Thymus (tissue), 11 donors: ENCODE results near the gene ANO8. TPM values are rescaled to one million over a fixed set of nuclear protein-coding genes. Genes with fewer than 3 reads are reported as not detected.
A peak's percentile ranks its signal among the peaks of the same experiment; 100 is the strongest.

ENCODE experiments used
- DNase-seq, 9 donors: peaks; one replicate each; pipeline ENCODE4 v3.0.0-alpha.2; 2013; ENCODE audit warnings: low spot score in 9 of 9, low read depth in 6 of 9, missing footprints in 1 of 9
- H3K27ac ChIP-seq, 2 donors: one replicate each; pipeline ENCODE4 v1.5.1; 2013; ENCODE audit warnings: control low read depth in 1 of 2, low read depth in 1 of 2, low read length in 1 of 2, mild to moderate bottlenecking in 1 of 2, moderate library complexity in 1 of 2
- H3K27me3 ChIP-seq, 2 donors: one replicate each; pipeline ENCODE4 v1.5.1; 2013; ENCODE audit warnings: low read length in 1 of 2; ENCODE audit not compliant: control insufficient read depth in 2 of 2, insufficient read depth in 1 of 2
- H3K36me3 ChIP-seq, 2 donors: one replicate each; pipeline ENCODE4 v1.5.1; 2013; ENCODE audit warnings: low read length in 1 of 2, mild to moderate bottlenecking in 1 of 2, moderate library complexity in 1 of 2; ENCODE audit not compliant: control insufficient read depth in 2 of 2, insufficient read depth in 2 of 2
- H3K4me1 ChIP-seq, 2 donors: one replicate each; pipeline ENCODE4 v1.5.1; 2013; ENCODE audit warnings: low read length in 2 of 2; ENCODE audit not compliant: control insufficient read depth in 2 of 2, insufficient read depth in 2 of 2
- H3K4me3 ChIP-seq, 2 donors: one replicate each; pipeline ENCODE4 v1.5.1; 2013; ENCODE audit warnings: low read length in 2 of 2, control low read depth in 1 of 2, mild to moderate bottlenecking in 1 of 2
- H3K9me3 ChIP-seq, 2 donors: one replicate each; pipeline ENCODE4 v1.5.1; 2013; ENCODE audit warnings: low read length in 1 of 2, mild to moderate bottlenecking in 1 of 2; ENCODE audit not compliant: control insufficient read depth in 2 of 2, insufficient read depth in 1 of 2
- WGBS: extraction: QIAGEN DNeasy Blood & Tissue Kit; methylation state at CpG from one replicate; pipeline ENCODE4 v1.1.7; 2013; 5-methylcytosine and 5-hydroxymethylcytosine counted together
- polyA plus RNA-seq: library from polyadenylated mRNA; stranded (reverse); fragments of 200-250 nt; gene quantifications from one replicate; pipeline ENCODE4 v1.2.3, GENCODE V29; 2013
- total RNA-seq: library from RNA; stranded (reverse); fragments of 120-200 nt; gene quantifications from one replicate; pipeline ENCODE4 v1.2.4, GENCODE V29; 2013
- donor health status: healthy.

ANO8 gene
- total and polyA plus RNA-seq, 2 donors = 2.2 to 13.5 TPM

DNA sequence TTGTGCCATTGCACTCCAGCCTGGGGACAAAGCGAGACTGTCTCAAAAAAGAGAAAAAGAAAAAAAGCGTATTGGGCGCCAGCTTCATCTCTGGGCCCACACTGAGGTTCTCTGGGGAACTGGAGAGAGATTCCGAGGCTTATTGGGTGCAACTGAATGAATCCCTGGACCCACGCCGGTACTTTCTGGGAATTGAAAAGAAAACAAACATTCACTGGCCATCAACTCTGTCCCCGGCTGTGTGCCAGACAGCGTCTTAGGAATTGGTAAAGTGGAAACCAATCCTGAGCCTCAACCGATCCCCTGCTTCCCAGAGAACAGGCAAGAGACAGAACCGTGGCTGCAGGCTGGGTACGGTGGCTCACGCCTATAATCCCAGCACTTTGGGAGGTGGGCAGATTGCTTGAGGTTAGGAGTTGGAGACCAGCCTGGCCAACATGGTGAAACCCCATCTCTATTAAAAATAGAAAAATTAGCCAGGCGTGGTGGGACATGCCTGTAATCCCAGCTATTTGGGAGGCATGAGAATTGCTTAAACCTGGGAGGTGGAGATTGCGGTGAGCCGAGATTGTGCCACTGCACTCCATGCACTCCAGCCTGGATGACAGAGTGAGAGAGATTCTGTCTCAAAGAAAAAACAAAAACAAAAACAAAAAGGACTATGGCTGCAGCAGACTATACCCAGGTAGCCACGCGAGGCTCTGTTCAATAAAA, 8.6 kb downstream of the ANO8 start:
- H3K4me1 ChIP-seq = peaks cover 12 to 28% of the 10 kb centered on the region in 2 donors
- H3K9me3 ChIP-seq = no peaks in the 10 kb centered on the region
- no peak overlapping the region for H3K27ac ChIP-seq
- H3K27me3 ChIP-seq = peaks cover 3 to 32% of the 10 kb centered on the region in 2 donors
- WGBS = 96% methylated on average over 17 of the region's 17 CpGs
- no peak overlapping the region for H3K4me3 ChIP-seq
- peaks cover 32 to 35% of the 10 kb centered on the region in 2 donors for H3K36me3 ChIP-seq
- DNase-seq = no peak

DNA sequence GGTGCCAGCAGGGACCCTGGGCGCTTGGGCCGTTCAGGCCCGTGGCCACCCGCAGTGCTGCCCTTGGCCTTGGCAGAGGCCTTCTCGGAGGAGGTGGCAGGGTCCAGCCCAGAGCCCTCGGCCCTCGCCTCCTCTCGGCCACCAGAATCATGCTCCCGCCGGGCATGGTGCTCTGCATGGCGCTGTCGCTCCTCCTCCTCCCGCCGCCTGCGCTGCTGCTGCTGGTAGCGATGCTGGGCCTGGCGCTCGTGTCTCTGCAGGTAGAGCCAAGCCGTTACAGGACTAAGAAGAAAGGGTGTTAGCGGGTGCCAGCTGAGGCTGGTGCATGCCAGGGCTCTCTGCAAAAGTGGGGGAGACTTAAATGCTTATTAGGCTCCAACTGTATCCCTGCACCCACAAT, 9.5 kb downstream of the ANO8 start:
- 98% methylated on average over 20 of the region's 20 CpGs for WGBS
- Histone ChIP-seq H3K4me3 (no peak overlapping the region), H3K27ac (no peak overlapping the region), H3K36me3 (peaks cover 37 to 41% of the 10 kb centered on the region in 2 donors), H3K4me1 (peaks cover 12 to 28% of the 10 kb centered on the region in 2 donors), H3K27me3 (peaks cover 3 to 25% of the 10 kb centered on the region in 2 donors), H3K9me3 (no peaks in the 10 kb centered on the region)
- DNase-seq = no peak

DNA sequence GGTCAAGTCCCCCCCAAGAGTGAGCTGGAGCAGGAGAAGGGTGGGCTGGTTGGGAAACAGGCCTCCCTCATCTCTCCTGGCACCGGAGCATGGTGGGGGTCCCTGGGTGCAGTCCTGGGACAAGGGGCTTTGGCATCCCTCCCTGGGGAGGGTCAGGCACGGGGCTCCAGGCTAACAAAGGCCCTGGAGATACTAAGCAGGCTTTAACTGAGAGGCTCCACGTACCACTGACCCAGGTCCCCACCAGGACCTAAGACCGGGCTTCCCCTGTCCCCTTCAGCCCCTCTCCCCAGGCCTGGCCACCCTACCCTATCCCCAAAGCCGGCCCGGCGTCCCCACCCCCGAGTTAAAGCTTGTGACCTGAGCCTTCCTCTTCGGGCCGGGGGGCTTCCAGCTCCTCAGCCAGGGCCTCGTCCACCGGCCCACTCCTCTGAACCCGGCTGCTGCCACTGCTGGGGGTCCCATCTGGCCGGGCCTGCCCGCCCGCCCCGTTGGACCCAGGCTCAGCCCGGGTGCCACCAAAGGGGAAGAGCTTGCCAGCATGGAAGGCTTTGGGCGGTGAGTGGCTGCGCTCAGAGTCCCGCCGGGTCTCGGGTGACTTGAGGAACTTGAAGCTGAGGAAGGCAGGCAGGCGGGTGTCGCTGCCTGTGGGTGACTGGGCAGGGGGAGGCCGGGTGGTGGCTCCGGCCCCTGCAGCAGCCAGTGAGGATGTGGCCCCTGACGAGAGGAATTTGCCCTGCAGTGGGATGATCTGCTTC, 10.1 kb downstream of the ANO8 start:
- WGBS = 97% methylated on average over 28 of the region's 28 CpGs
- peaks cover 41 to 47% of the 10 kb centered on the region in 2 donors for H3K36me3 ChIP-seq
- H3K27me3 ChIP-seq = peaks cover 3 to 19% of the 10 kb centered on the region in 2 donors
- no peak overlapping the region for H3K27ac ChIP-seq
- H3K4me1 ChIP-seq = peaks cover 10 to 23% of the 10 kb centered on the region in 2 donors
- no peak for DNase-seq
- no peak overlapping the region for H3K4me3 ChIP-seq
- no peaks in the 10 kb centered on the region for H3K9me3 ChIP-seq

DNA sequence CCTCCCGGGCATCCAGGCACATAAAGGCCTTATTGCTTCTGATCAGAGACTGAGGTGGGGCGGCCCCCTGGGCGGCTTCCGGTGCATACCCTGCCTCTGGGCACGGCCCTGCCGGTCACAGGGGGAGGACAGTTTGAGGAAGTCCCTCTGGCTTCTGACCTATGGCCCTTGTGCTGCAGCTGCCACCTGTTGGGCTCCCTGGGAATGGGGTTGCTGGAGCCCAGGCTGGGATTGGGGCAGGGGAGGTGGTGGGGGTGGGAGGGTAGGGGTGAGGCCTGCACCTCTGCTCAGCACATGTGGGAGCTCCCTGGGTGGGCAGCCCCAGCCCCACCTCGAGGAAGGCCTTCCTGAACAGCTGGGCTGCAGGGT, 10.7 kb downstream of the ANO8 start:
- H3K27me3 ChIP-seq = peaks cover 3 to 14% of the 10 kb centered on the region in 2 donors
- peak overlapping the region in 1 of 2 donors; percentile 24 for H3K4me3 ChIP-seq
- peak in 1 of 9 donors; percentile 33 for DNase-seq
- H3K36me3 ChIP-seq = peaks cover 46 to 53% of the 10 kb centered on the region in 2 donors
- no peak overlapping the region for H3K27ac ChIP-seq
- no peaks in the 10 kb centered on the region for H3K9me3 ChIP-seq
- peaks cover 5 to 18% of the 10 kb centered on the region in 2 donors for H3K4me1 ChIP-seq
- WGBS = 22% methylated on average over 7 of the region's 7 CpGs

DNA sequence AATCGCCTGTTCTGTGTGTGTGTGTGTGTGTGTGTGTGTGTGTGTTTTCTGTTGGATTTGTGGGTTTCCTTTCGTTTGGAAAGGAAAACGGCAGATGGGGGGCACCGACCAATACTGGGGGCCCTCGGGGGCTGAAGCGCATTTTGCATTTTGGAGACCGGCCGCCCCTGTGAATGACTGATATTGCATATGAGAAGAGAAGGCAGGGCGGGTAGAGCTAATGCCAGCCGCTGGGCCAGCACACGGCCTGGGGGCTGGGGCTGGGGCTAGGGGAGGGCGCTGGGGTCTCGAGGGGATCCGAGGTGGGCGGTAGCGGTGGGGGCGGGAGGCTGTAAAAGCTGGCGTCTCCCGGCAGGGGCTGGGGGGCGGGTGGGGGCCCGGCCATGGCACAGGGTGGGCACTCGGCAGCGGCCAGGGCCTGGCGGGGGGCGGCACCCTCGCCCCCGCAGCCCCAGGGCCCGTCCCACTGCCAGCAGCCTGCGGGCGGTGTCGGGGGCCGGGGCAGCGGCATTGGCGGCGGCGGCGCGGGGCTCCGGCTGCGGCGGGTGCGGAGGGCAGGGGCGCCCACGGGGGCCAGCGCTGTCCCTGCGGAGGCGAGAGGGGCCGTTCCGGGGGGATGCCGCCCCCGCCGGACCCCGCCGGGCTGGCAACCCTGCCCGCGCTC, 11.2 kb downstream of the ANO8 start:
- no peak for DNase-seq
- Histone ChIP-seq H3K36me3 (peaks cover 49 to 57% of the 10 kb centered on the region in 2 donors), H3K9me3 (no peaks in the 10 kb centered on the region), H3K27me3 (peaks cover 3 to 12% of the 10 kb centered on the region in 2 donors), H3K27ac (no peak overlapping the region), H3K4me3 (peak overlapping the region in 1 of 2 donors; percentile 24), H3K4me1 (peaks cover 2 to 15% of the 10 kb centered on the region in 2 donors)
- 31% methylated on average over 56 of the region's 56 CpGs for WGBS

DNA sequence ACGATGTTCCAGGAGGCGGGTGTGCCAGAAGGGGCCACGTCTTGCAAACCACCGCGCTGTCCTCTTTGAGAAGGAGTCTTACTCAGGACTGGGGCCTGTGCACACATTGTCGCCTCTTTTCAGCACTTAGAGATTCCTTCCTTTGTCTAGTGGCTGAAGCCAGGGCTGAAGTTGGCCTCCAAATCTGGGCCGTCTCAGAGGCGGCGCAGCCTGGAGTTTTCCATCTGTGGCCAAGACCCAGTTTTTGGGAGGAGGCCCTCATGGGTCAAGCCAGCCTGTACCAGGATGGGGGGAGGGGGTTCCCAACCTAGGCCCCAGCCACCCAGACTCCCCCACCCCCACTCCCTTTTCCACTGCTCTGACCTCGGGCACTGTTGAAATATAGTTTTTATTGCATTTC, 11.8 kb downstream of the ANO8 start:
- Histone ChIP-seq H3K36me3 (peaks cover 50 to 57% of the 10 kb centered on the region in 2 donors), H3K4me3 (no peak overlapping the region), H3K27me3 (peaks cover 3 to 12% of the 10 kb centered on the region in 2 donors), H3K9me3 (no peaks in the 10 kb centered on the region), H3K4me1 (peaks cover 0 to 9% of the 10 kb centered on the region in 2 donors), H3K27ac (no peak overlapping the region)
- no peak for DNase-seq
- WGBS = 87% methylated on average over 10 of the region's 10 CpGs

DNA sequence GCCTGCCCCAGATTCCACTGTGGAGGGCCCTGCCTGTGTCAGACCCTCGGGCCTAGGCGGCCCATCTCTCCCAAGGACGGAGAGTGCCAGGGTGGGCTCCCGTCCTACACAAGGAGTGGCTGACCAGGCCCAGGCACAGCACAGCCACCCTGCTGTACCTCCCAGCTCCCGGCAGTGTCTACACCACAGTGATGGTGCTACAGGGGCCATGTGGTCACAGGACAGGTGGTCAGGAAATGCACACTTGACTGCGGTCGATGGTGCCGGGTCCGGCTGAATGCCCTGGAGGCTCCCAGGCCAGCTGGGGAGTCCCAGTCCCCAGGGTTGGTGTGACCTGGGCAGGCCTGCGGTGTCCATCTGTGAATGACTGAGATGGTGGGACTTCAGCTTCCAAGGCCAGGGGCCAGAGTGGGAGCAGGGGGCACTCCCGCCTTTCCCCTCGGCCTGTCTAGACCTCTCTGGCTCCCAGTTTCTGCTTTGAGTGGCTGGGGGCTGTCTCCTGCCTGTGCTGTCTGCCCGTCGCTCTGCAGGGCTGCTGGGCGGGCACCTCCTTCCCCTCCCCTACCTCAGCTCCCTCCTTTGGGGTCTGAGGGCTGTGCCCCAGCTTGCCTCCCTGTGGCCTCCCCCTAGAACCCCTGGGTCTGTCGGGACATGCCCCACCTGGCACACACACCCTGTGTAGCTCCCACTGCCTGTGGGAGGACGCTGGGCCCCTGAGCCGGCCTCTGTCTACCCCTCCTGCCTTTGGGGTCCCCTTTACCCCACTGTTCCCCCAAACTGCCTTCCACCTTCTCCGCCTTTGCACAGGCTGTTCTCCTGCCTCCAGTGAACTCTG, 12.8 kb downstream of the ANO8 start:
- no peak for DNase-seq
- Histone ChIP-seq H3K4me1 (peaks cover 0 to 8% of the 10 kb centered on the region in 2 donors), H3K27ac (no peak overlapping the region), H3K36me3 (peaks cover 46 to 57% of the 10 kb centered on the region in 2 donors), H3K27me3 (peaks cover 3 to 12% of the 10 kb centered on the region in 2 donors), H3K9me3 (no peaks in the 10 kb centered on the region), H3K4me3 (no peak overlapping the region)
- 91% methylated on average over 19 of the region's 19 CpGs for WGBS

GRCh38 chr19:17320435-17320834, 14.2 kb downstream of the ANO8 start:
- WGBS = 83% methylated on average over 11 of the region's 11 CpGs
- Histone ChIP-seq H3K4me3 (no peak overlapping the region), H3K4me1 (peaks cover 0 to 8% of the 10 kb centered on the region in 2 donors), H3K9me3 (no peaks in the 10 kb centered on the region), H3K27ac (no peak overlapping the region), H3K27me3 (peaks cover 3 to 12% of the 10 kb centered on the region in 2 donors), H3K36me3 (peaks cover 52 to 63% of the 10 kb centered on the region in 2 donors)
- no peak for DNase-seq
